Fibroblast of pulmonary artery (primary cell): Measurements from ENCODE around the gene PIGH.

ENCODE experiments used
- DNase-seq: peaks from one replicate; pipeline ENCODE4 v3.0.0-alpha.2; 2010; ENCODE audit warnings: low read depth
- H3K4me3 ChIP-seq: replicated peaks from 2 replicates; pipeline ENCODE4 v1.5.1; 2011; ENCODE audit warnings: low read depth, mild to moderate bottlenecking, control low read depth, low read length, moderate library complexity
- TF ChIP-seq, protein P1 (sequence below): IDR thresholded peaks from 2 replicates; pipeline ENCODE4 v1.5.1; 2011; ENCODE audit warnings: mild to moderate bottlenecking, control low read depth, low read length, inconsistent platforms; ENCODE audit errors: missing control alignments

The PIGH gene

DNA sequence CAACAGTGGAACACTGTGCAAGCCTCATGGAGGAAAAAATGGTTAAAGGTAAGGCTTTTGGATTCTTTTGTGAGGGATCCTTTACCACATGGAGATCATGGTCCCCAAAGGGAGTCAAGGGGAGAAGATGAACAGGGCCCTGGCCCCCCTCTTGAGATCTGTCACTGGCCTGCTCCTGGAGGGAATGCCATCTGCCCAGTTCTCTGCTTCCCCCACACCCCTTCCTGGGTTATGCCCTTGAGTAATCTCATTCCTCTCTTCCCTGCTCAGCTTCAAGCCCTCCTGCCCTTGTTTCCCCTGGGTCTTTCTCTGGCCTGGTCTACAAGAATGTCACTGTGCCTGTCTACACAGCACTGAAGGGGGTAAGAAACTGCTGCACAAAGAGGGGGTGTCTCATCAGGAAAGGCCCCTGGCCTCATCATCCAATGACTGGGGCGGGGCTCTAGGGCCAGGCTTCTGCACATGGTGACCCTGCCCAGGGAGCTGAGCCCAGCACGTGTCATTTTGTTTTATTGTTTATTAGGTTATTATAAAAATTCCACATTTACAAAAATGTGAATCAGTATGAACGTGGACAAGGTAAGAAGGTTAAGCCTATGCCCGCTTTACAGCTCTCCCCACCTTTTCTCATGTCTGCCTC lies 30.3 kb downstream of the PIGH start:
- TF ChIP-seq, protein P1, sequence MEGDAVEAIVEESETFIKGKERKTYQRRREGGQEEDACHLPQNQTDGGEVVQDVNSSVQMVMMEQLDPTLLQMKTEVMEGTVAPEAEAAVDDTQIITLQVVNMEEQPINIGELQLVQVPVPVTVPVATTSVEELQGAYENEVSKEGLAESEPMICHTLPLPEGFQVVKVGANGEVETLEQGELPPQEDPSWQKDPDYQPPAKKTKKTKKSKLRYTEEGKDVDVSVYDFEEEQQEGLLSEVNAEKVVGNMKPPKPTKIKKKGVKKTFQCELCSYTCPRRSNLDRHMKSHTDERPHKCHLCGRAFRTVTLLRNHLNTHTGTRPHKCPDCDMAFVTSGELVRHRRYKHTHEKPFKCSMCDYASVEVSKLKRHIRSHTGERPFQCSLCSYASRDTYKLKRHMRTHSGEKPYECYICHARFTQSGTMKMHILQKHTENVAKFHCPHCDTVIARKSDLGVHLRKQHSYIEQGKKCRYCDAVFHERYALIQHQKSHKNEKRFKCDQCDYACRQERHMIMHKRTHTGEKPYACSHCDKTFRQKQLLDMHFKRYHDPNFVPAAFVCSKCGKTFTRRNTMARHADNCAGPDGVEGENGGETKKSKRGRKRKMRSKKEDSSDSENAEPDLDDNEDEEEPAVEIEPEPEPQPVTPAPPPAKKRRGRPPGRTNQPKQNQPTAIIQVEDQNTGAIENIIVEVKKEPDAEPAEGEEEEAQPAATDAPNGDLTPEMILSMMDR, result no peak
- DNase-seq, result no peak
- H3K4me3 ChIP-seq, result no peak overlapping the region

DNA sequence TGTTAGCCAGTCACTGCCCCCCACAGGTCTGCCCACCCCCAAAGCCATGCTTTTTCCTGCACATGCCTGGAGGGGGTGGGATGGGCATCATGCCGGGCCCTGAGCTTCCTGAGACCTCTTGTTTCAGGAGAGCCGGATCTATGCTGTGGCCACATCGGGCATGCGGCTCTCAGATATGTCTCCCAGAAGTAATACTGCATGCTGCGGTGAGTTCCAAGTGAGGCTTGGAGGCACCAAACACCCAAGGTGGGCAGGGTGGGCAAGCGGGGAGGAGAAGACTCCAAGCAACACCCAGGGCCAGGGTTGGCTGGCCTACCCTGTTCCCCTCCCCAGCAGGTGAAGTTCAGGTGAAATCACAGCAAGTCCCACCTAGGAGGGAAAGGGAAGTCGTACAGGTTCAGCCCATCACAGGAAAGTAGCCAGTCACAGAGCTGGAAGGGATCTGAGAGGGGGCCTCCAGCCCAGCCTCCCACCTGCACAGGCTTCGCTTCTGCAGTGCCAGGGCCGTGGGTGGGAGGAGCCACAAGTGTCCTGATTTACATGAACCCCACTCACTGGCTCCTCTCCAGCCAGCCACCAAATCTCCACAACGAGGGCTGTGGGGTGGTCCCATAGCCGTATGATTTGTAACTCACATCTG lies 30.9 kb downstream of the PIGH start:
- no peak for DNase-seq
- TF ChIP-seq, protein P1, result no peak
- no peak overlapping the region for H3K4me3 ChIP-seq

DNA sequence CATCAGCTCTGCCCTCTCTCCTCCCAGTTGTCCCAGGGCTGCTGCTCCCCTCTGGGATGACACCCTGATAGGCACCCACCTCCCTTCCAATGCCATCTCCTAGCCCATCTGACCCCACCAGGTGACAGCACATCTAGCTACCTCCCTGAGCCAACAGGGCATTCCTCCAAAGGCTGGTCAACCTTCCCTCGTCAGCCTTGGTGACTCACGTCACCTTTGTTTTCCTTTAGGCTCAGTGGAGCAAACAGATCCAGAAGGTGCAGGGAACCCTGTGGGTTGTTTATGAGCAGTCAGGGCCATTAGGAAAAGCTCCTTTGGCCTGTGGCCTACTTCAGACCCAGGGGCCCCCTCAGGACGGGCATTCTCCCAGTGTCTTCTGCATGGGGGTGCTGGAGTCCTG lies 32.4 kb downstream of the PIGH start:
- no peak for DNase-seq
- TF ChIP-seq, protein P1, result no peak
- no peak overlapping the region for H3K4me3 ChIP-seq

DNA sequence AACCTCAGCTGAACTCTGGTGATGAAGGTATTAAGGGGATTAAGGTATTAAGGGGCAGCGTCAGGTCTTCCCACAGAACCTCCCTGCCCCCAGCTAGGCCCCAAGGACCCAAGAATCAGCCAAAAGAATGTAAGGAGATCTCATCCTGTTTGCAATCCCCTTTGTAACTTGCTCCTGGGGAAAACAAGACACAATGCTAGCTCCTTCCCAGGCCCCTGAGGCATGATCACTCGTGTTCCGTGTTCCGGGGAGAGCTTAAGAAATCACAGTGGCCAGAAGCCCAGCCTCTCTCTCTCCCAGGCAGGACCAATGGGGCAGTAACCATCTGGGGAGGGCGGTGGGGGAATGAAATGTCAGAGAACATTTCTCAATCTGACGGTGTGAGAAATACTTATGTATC lies 33.2 kb downstream of the PIGH start:
- peak; percentile 23 for DNase-seq
- TF ChIP-seq, protein P1, result no peak
- no peak overlapping the region for H3K4me3 ChIP-seq

DNA sequence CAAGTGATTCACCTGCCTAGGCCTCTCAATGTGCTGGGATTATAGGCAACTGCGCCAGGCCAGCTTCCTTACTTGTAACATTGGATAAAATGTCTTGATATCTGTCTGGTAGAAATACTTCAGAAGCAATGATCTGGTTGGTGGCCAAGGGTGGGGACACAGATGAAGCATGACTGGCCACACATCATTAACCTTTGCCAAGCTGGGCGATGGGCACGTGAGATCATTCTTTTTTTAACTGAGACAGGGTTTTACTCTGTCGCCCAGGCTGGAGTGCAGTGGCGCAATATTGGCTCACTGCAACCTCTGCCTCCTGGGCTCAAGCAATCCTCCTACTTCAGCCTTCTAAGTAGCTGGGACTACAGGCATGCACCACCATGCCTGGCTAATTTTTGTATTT lies 35.8 kb downstream of the PIGH start:
- TF ChIP-seq, protein P1, result no peak
- no peak overlapping the region for H3K4me3 ChIP-seq
- DNase-seq, result no peak

DNA sequence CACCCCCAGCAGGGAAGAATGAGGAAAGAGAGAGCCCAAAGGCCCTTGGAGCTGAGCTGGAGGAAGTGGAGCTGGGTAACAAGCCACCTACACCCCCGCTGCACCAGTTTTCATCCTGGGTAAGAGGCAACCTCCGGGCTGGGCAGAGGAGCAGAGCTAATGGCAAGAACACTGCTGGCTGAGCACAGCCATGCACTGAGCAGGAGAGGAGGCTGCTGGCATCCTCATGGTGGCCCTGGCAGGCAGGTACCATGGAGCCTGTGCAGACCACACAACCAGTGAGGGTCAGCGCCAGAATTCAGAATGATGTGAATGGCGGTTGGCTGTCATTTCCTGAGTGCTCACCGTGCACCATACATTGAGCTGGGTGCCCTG lies 37.3 kb downstream of the PIGH start:
- TF ChIP-seq, protein P1, result no peak
- DNase-seq, result no peak

DNA sequence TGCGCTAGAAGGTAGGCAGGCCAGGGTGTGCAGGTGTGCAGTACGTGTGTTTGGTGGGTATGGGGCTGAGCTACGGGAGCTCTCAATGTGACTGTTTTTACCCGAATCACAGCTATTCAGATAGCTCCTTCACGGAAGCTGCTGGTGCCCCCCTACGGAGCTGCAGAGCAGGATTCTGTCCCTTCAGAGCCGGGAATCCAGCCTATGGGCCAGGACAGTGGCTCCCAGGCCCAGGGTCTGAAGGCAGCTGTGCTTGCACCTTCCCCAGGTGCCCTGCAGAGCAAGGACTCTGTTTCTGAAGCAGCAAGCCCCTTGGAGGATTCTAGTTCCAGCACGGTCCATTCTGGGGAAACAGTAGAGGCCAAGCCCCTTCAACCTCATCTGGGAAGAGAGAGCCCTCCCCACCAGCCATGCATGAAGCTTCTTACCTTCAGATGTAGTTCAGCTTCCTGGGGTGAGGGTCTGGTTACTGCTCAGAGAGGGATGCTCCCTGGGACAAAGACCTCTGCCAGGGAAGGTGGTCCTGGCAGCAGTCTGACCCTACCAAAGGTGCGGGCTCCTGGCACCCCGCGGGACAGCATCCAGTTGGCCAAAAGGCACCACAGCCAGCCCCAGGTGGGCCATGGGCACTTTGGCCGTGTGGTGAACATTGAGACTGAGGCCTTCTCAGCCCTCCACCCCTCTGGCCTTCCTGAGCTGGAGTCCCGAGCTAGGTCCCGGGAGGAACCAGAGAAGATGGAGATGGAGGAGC lies 37.9 kb downstream of the PIGH start:
- no peak overlapping the region for H3K4me3 ChIP-seq
- no peak for DNase-seq
- TF ChIP-seq, protein P1, result no peak

More for the DNA sequence above, 37.3 kb downstream of the PIGH start:
- H3K4me3 ChIP-seq, result no peak overlapping the region
